SK-N-MC (cell line): ENCODE data around the gene MME.

Experiments
- EZH2 ChIP-seq: fragments of 200-600 bp; sonication (generic); IDR thresholded peaks from one replicate; pipeline ENCODE4 v1.6.1; 2017; ENCODE audit warnings: antibody characterized with exemption
- POLR2AphosphoS5 ChIP-seq: IDR thresholded peaks from 2 replicates; pipeline ENCODE4 v1.6.1; 2012; ENCODE audit warnings: mild to moderate bottlenecking, low read depth, low read length, borderline replicate concordance

DNA sequence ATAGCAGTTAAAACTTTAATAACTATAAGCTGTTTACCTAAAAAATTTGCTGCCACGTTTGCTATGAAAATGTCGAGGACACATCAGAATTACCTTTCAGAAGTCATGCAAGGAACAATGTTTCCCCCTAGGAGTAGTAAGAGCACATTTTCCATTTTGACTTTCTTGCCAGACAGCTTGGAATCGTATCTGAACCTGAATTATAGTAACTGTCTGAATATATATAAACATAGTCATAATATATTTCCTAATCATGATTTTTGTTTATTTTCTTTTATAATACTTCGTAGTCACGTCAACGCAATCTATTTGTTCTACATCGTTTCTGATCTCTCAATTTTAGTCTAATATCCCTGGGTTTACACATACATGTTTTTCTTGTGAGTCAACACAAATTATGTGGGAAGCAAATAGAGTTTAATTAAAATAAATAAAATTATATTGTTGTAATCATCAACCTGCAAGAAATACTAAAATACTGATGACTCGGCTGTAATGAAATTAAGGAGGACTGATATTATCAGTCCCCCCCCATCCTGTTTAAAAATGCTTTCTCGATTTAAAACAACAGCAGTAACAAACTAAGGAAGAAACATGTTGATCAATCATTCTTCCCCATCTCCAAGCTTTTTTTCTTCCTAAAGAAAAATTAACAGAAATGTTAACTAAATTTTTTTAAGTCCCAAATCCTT, 78.4 kb downstream of the MME start:
- TF ChIP-seq EZH2 (no peak), POLR2AphosphoS5 (no peak)
